Fibroblast of the aortic adventitia (primary cell): ENCODE results near the gene CASP14. TPM values are rescaled to one million over a fixed set of nuclear protein-coding genes. Genes with fewer than 3 reads are reported as not detected.
"Not testable (repeated sequence)": the region's sequence is repeated elsewhere in the genome, so short reads cannot be mapped to it uniquely, and the experiment has no call there.

Experiments
- DNase-seq: peaks from one replicate; pipeline ENCODE4 v3.0.0-alpha.2; 2010; ENCODE audit warnings: low read depth
- H3K4me3 ChIP-seq: 2 replicates; pipeline ENCODE4 v1.5.1; 2011; ENCODE audit warnings: low read depth, mild to moderate bottlenecking, control low read depth, low read length, moderate library complexity
- total RNA-seq: library from RNA; depleted of rRNA; stranded (reverse); fragments of >200 nt; gene quantifications from 2 replicates; pipeline ENCODE4 v1.2.3, GENCODE V29; 2012; ENCODE audit warnings: low replicate concordance
- TF ChIP-seq, protein P1 (sequence below): IDR thresholded peaks from 2 replicates; pipeline ENCODE4 v1.5.1; 2011; ENCODE audit warnings: mild to moderate bottlenecking, low read length, control low read depth, inconsistent platforms; ENCODE audit not compliant: insufficient read depth

The CASP14 gene
- total RNA-seq, 1 donor = not detected

DNA sequence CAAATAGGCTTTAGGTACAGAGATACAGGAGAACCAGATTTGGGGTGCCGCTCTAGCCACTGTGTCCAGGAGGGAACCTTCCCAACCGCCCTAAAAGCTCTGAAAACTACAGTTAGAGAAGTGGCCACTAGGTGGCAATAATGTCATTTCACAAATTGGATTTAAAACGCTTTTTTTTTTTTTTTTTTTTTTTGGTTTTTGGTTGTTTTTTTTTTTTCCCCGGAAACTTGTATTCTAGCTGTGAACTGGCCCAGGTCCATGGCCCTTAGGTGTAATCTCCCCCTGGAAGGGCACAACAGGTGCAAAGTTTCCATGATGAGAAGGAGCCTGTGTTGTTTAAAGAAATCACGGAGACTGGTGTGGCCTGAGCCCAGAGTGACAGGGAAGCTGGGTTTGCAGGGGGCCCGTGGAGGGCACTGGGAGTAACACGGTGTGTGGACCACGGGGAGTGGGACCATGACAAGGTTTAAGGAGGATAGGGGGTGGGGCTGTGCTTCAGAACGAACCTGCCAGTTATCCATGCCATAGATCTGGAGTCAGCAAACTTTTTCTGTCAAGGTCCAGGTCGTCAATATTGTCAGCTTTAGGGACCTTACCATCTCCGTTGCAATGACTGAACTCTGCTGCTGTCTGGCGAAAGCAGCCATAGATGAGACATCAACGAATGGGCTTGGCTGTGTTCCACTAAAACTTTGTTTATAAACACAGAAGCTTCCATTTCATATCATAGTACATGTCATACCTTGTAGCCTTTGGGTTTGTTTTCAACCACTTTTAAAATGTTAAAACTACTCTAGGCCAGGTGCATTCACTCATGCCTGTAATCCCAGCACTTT, 42.9 kb downstream of the CASP14 start:
- TF ChIP-seq, protein P1, sequence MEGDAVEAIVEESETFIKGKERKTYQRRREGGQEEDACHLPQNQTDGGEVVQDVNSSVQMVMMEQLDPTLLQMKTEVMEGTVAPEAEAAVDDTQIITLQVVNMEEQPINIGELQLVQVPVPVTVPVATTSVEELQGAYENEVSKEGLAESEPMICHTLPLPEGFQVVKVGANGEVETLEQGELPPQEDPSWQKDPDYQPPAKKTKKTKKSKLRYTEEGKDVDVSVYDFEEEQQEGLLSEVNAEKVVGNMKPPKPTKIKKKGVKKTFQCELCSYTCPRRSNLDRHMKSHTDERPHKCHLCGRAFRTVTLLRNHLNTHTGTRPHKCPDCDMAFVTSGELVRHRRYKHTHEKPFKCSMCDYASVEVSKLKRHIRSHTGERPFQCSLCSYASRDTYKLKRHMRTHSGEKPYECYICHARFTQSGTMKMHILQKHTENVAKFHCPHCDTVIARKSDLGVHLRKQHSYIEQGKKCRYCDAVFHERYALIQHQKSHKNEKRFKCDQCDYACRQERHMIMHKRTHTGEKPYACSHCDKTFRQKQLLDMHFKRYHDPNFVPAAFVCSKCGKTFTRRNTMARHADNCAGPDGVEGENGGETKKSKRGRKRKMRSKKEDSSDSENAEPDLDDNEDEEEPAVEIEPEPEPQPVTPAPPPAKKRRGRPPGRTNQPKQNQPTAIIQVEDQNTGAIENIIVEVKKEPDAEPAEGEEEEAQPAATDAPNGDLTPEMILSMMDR = peak; percentile 66
- H3K4me3 ChIP-seq = no peak overlapping the region
- peak; percentile 85 for DNase-seq

DNA sequence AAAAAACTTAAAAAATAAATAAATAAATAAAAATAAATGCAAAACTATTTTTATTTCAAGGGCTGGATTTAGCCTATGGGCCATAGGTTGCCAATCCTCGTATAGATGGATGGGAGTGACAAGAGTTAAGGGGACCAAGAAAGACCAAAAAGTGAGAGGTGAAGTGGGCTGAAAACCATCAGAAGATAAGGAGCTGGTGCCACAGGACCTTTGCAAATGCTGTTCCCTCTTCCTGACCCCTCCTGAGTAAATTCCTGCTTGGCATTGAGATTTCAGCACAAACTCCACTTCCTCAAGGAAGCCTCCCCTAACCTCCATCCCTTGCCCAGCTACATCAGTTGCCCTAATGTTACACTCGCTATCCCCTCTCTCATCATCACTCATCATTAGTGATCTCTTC, 43.7 kb downstream of the CASP14 start:
- DNase-seq = no peak
- no peak overlapping the region for H3K4me3 ChIP-seq
- TF ChIP-seq, protein P1 = no peak

DNA sequence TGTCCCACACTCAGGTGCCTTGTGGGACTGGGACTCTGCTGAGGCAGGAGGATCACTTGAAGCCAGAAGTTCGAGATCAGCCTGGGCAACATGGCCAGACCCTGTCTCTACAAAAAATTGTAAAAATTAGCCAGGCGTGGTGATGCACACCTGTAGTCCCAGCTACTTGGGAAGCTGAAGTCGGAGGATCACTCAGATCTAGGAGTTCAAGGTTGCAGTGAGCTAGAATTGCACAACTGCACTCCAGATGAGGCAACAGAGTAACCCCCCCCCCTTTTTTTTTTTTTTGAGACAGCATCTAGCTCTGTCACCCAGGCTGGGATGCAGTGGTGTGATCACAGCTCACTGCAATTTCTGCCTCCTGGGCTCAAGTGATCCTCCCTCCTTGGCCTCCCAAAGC, 46.9 kb downstream of the CASP14 start:
- DNase-seq = no peak
- TF ChIP-seq, protein P1 = no peak
- no peak overlapping the region for H3K4me3 ChIP-seq

DNA sequence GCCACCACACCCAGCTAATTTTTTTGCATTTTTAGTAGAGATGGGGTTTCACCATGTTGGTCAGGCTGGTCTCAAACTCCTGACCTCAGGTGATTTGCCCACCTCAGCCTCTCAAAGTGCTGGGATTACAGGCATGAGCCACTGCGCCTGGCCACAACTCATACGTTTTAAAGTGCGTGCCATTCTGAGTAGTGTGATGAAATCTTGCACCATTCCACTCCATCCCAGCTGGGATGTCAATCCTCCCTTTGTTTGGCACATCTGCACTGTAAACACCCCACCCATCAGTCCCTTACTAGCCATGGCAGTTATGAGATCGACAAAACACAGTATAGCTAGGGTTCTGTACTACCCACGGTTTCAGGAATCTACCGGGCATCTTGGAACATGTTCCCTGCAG, 48.7 kb downstream of the CASP14 start:
- not testable (repeated sequence) for H3K4me3 ChIP-seq

DNA sequence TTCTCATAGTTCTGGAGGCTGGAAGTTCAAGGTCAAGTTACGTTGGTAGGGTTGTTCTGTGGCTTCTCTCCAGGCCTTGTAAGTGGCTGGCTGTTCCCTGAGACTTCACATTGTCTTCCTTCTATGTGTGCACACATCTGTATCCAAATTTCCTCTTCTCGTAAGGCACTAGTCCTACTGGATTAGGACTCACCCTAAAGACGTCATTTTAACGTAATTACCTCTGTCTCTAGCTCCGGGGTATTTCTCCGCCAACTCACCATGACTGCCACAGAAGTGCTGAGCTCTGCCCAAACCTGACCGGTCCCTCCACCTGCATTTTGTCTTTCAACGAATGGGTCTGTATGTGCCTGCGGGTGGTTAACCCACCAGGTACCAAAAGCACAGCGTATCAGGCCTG, 49.2 kb downstream of the CASP14 start:
- no peak overlapping the region for H3K4me3 ChIP-seq
- TF ChIP-seq, protein P1 = no peak
- DNase-seq = no peak

More for the DNA sequence above, 48.7 kb downstream of the CASP14 start:
- not testable (repeated sequence) for DNase-seq

DNA sequence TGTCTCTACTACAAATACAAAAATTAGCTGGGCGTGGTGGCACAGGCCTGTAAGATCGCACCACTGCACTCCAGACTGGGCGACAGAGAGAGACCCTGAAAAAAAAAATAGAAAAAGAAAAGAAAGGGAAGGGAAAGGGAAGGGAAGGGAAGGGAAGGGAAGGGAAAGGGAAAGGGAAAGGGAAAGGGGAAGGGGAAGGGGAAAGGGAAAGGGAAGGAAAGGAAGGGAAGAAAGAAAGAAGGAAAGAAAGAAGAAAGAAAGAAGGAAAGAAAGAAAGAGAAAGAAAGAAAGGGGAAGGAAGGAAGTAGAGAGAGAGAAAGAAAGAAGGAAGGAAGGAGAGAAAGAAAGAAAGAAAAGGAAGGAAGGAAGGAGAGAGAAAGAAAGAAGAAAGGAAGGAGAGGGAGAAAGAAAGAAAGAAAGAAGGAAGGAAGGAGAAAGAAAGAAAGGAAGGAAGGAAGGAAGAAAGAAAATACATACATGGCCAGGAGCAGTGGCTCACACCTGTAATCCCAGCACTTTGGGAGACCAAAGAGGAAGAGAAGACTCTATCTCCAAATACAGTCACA, 49.8 kb downstream of the CASP14 start:
- TF ChIP-seq, protein P1 = no peak
- H3K4me3 ChIP-seq = no peak overlapping the region
- no peak for DNase-seq

DNA sequence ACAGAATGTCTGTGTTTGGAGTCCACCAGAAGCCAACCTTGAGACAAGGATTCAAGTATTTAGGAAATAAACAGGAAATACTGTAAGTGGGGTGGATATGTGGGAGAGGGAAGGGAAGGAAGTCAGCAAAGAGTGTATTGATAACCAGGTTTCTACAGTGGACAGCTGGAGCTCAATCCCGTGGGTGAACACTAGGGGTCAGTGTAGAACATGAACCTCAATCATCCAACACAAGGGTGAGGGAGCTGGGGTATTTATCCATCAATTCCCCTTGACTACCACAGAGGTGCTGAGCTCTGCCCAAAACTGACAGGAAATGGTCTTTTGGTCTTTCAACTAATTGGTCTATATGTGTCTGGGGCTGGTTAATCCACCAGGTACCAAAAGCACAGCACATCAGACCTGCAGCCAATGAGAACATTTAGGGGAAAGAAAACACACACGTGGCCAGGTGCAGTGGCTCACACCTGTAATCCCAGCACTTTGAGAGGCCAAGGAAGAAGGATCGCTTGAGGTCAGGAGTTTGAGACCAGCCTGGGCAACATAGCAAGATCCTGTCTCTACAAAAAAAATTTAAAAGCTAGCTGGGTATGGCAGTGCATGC, 52.3 kb downstream of the CASP14 start:
- no peak overlapping the region for H3K4me3 ChIP-seq
- DNase-seq = peak; percentile 54
- TF ChIP-seq, protein P1 = peak; percentile 72
